ENCODE data around the gene BMPR1A. TPM values are rescaled to one million over a fixed set of nuclear protein-coding genes. Genes with fewer than 3 reads are reported as not detected.

Gene BMPR1A
- total and polyA plus RNA-seq, 2 donors from 2014 or later = 7.9 to 37.4 TPM

DNA sequence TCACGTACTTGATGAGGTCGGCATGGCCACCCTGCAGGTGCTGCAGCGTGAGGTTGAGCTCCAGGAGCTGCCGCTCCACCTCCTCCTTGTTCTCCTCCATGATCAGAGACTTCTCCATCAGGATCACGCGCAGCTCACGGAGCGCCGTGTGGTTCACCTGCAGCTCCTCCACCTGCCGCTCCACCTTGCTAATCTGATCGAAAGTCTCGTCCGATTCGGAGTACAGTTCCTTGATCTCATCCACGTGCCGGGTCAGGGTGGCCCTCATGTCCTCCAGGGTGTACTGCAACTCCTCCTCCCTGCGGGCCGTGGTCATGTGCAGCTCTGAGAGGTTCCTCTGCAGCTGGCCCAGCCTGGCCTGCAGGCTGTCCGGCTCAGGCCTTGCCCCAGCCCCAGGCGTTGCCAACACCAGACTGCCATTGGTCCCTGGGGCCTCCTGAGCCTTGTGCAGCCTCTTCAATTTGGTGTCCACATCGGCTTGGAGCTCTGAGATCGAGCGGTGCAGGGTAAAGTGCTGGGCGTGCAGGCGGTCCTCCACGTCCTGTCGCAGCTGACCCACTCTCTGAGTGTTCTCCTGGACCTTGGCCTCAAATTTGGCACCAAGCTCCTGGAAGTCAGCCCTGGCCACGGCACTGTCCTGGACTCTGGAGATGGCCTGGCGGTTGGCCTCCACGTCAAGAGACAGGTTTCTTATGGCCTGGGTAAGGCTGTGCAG lies 187.1 kb downstream of the BMPR1A start:
- Histone ChIP-seq H3K9ac (ENCODE audit: low read length in 3 of 3) (no peak overlapping the region), H3K27ac (ENCODE audit: low read depth in 2 of 2, low read length in 2 of 2) (no peak overlapping the region), H3K9me3 (ENCODE audit: control insufficient read depth in 2 of 3, insufficient read depth in 1 of 3, low read length in 3 of 3) (no peaks in the 10 kb centered on the region), H3K36me3 (ENCODE audit: control insufficient read depth in 2 of 3, insufficient read depth in 3 of 3, low read length in 3 of 3) (no peaks in the 10 kb centered on the region), H3K4me1 (ENCODE audit: control insufficient read depth in 2 of 3, insufficient read depth in 2 of 3, low read depth in 1 of 3, low read length in 3 of 3) (peaks cover 0 to 29% (median 0%) of the 10 kb centered on the region in 3 donors), H3K4me3 (ENCODE audit: low read length in 3 of 3) (no peak overlapping the region), H3K27me3 (ENCODE audit: control insufficient read depth, insufficient read depth, low read length) (no peaks in the 10 kb centered on the region)
- intact Hi-C loops (cut with DNase I) = no loop called here
- FAIRE-seq (no peak), DNase-seq (no peak)
- TF ChIP-seq, protein P1, sequence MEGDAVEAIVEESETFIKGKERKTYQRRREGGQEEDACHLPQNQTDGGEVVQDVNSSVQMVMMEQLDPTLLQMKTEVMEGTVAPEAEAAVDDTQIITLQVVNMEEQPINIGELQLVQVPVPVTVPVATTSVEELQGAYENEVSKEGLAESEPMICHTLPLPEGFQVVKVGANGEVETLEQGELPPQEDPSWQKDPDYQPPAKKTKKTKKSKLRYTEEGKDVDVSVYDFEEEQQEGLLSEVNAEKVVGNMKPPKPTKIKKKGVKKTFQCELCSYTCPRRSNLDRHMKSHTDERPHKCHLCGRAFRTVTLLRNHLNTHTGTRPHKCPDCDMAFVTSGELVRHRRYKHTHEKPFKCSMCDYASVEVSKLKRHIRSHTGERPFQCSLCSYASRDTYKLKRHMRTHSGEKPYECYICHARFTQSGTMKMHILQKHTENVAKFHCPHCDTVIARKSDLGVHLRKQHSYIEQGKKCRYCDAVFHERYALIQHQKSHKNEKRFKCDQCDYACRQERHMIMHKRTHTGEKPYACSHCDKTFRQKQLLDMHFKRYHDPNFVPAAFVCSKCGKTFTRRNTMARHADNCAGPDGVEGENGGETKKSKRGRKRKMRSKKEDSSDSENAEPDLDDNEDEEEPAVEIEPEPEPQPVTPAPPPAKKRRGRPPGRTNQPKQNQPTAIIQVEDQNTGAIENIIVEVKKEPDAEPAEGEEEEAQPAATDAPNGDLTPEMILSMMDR (IDR thresholded peaks at IDR 0.05; ENCODE audit: borderline replicate concordance, extremely low read depth, insufficient read depth) = no peak

DNA sequence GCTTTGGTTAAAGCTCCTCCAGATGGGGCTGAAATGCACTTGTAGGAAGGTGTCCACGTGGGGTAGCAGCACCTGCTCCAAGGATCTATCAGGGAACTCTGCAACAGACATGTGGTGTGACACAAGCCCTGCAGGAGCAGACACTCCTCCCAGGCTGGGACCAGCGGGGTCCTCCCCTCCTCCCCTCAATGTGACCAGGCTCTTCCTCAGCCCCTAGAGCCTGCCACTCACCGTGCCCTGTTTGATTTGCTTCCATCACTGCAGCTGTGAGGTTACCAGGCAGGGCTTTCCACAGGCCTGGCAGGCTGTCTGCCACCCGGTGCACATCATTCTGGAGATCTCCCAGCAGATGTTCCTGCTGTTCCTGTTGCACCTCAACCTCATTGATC lies 187.6 kb downstream of the BMPR1A start:
- TF ChIP-seq, protein P1 (IDR thresholded peaks at IDR 0.05; ENCODE audit: borderline replicate concordance, extremely low read depth, insufficient read depth) = no peak
- intact Hi-C loops (cut with DNase I) = no loop called here
- no peaks in the 10 kb centered on the region for H3K9me3 ChIP-seq (ENCODE audit: control insufficient read depth in 2 of 3, insufficient read depth in 1 of 3, low read length in 3 of 3)
- no peak for FAIRE-seq
- H3K9ac ChIP-seq (ENCODE audit: low read length in 3 of 3) = no peak overlapping the region
- H3K36me3 ChIP-seq (ENCODE audit: control insufficient read depth in 2 of 3, insufficient read depth in 3 of 3, low read length in 3 of 3) = no peaks in the 10 kb centered on the region
- no peak overlapping the region for H3K4me3 ChIP-seq (ENCODE audit: low read length in 3 of 3)
- no peaks in the 10 kb centered on the region for H3K27me3 ChIP-seq (ENCODE audit: control insufficient read depth, insufficient read depth, low read length)
- peaks cover 0 to 29% (median 0%) of the 10 kb centered on the region in 3 donors for H3K4me1 ChIP-seq (ENCODE audit: control insufficient read depth in 2 of 3, insufficient read depth in 2 of 3, low read depth in 1 of 3, low read length in 3 of 3)
- peak in 1 of 5 donors; percentile 31 for DNase-seq
- H3K27ac ChIP-seq (ENCODE audit: low read depth in 2 of 2, low read length in 2 of 2) = no peak overlapping the region

DNA sequence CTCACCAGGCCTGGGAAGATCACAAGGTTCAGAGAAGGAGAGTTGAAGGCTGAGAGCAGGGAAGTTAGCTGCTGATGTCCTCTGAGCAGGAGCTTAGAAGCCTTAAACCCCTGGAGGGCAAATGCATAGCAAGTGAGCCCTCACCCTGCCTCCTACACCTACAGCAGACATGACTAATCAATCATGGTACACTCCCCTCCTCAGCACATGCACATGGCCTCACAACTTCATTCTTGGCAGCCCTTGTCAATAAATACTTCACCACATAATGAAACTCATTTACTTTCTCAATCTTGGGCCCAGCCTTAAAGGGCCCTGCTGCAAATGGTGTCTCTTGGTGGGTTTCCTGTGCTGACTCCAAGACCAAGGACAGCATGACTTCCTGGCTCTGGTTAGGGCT lies 188.1 kb downstream of the BMPR1A start:
- H3K9me3 ChIP-seq (ENCODE audit: control insufficient read depth in 2 of 3, insufficient read depth in 1 of 3, low read length in 3 of 3) = no peaks in the 10 kb centered on the region
- DNase-seq = no peak
- H3K4me3 ChIP-seq (ENCODE audit: low read length in 3 of 3) = no peak overlapping the region
- no peak overlapping the region for H3K27ac ChIP-seq (ENCODE audit: low read depth in 2 of 2, low read length in 2 of 2)
- TF ChIP-seq, protein P1 (IDR thresholded peaks at IDR 0.05; ENCODE audit: borderline replicate concordance, extremely low read depth, insufficient read depth) = no peak
- intact Hi-C loops (cut with DNase I) = no loop called here
- no peak for FAIRE-seq
- H3K36me3 ChIP-seq (ENCODE audit: control insufficient read depth in 2 of 3, insufficient read depth in 3 of 3, low read length in 3 of 3) = no peaks in the 10 kb centered on the region
- peaks cover 0 to 29% (median 0%) of the 10 kb centered on the region in 3 donors for H3K4me1 ChIP-seq (ENCODE audit: control insufficient read depth in 2 of 3, insufficient read depth in 2 of 3, low read depth in 1 of 3, low read length in 3 of 3)
- no peak overlapping the region for H3K9ac ChIP-seq (ENCODE audit: low read length in 3 of 3)
- H3K27me3 ChIP-seq (ENCODE audit: control insufficient read depth, insufficient read depth, low read length) = no peaks in the 10 kb centered on the region
